G401 (cell line): ENCODE measurements around the gene ADRB2. TPM values are rescaled to one million over a fixed set of nuclear protein-coding genes. Genes with fewer than 3 reads are reported as not detected.

Experiments
- DNase-seq: peaks from one replicate; pipeline ENCODE4 v3.0.0-alpha.2; 2015; ENCODE audit warnings: low spot score
- in situ Hi-C: cut with HindIII; loops from 2 replicates; pipeline ENCODE4 v1.10.0; 2016; ENCODE audit warnings: low sequenced_read_pairs, mixed read lengths
- total RNA-seq: library from RNA; depleted of rRNA; stranded (reverse); fragments of >200 nt; shearing (Covaris generic); gene quantifications from 2 replicates; pipeline ENCODE4 v1.2.3, GENCODE V29; 2014

Gene ADRB2
- total RNA-seq, 1 experiment from 2014 or later = not detected

- DNase-seq = no peak
- in situ Hi-C loops = no loop called here
Measured at GRCh38 chr5:148828511-148829247, 2.3 kb downstream of the ADRB2 start.

GRCh38 chr5:148829248-148829594, 2.8 kb downstream of the ADRB2 start:
- no peak for DNase-seq
- in situ Hi-C loops = no loop called here

GRCh38 chr5:148829734-148830133, 3.3 kb downstream of the ADRB2 start:
- DNase-seq = no peak
- in situ Hi-C loops = no loop called here

GRCh38 chr5:148830211-148830610, 3.8 kb downstream of the ADRB2 start:
- DNase-seq = no peak

GRCh38 chr5:148831590-148832565, 5.5 kb downstream of the ADRB2 start:
- no peak for DNase-seq
- in situ Hi-C loops = no loop called here

More at GRCh38 chr5:148830211-148830610, 3.8 kb downstream of the ADRB2 start:
- in situ Hi-C loops = no loop called here

- in situ Hi-C loops = no loop called here
- DNase-seq = no peak
Measured at GRCh38 chr5:148833122-148833521, 6.7 kb downstream of the ADRB2 start.

- in situ Hi-C loops = no loop called here
- no peak for DNase-seq
Measured at GRCh38 chr5:148833925-148834324, 7.5 kb downstream of the ADRB2 start.

- in situ Hi-C loops = no loop called here
Measured at GRCh38 chr5:148834689-148835088, 8.3 kb downstream of the ADRB2 start.

GRCh38 chr5:148836272-148837250, 10.2 kb downstream of the ADRB2 start:
- no peak for DNase-seq
- in situ Hi-C loops = no loop called here

More at GRCh38 chr5:148834689-148835088, 8.3 kb downstream of the ADRB2 start:
- DNase-seq = no peak

- in situ Hi-C loops = no loop called here
- DNase-seq = no peak
Measured at GRCh38 chr5:148837383-148837782, 11.0 kb downstream of the ADRB2 start.

GRCh38 chr5:148838357-148838756, 11.9 kb downstream of the ADRB2 start:
- no peak for DNase-seq
- in situ Hi-C loops = no loop called here

- DNase-seq = no peak
- in situ Hi-C loops = no loop called here
Measured at GRCh38 chr5:148839960-148840359, 13.5 kb downstream of the ADRB2 start.

GRCh38 chr5:148840531-148840930, 14.1 kb downstream of the ADRB2 start:
- in situ Hi-C loops = no loop called here
- DNase-seq = no peak

- in situ Hi-C loops = no loop called here
- no peak for DNase-seq
Measured at GRCh38 chr5:148841519-148841918, 15.1 kb downstream of the ADRB2 start.

- no peak for DNase-seq
- in situ Hi-C loops = no loop called here
Measured at GRCh38 chr5:148842161-148842560, 15.8 kb downstream of the ADRB2 start.

GRCh38 chr5:148843510-148844318, 17.3 kb downstream of the ADRB2 start:
- in situ Hi-C loops = no loop called here
- DNase-seq = no peak

GRCh38 chr5:148844433-148845280, 18.2 kb downstream of the ADRB2 start:
- DNase-seq = no peak
- in situ Hi-C loops = no loop called here
